Stimulated activated CD8-positive, alpha-beta memory T cell treated with anti-CD3 and anti-CD28 coated beads, Interleukin-12 subunit alpha, Interleukin-12 subunit beta, amount 100 ng/mL, for 24 hours (primary cell): Measurements from ENCODE around the gene METTL22.

Experiments used
- DNase-seq: peaks from one replicate; pipeline ENCODE4 v3.0.0-alpha.2; 2020; ENCODE audit errors: extremely low read depth

The METTL22 gene

DNA sequence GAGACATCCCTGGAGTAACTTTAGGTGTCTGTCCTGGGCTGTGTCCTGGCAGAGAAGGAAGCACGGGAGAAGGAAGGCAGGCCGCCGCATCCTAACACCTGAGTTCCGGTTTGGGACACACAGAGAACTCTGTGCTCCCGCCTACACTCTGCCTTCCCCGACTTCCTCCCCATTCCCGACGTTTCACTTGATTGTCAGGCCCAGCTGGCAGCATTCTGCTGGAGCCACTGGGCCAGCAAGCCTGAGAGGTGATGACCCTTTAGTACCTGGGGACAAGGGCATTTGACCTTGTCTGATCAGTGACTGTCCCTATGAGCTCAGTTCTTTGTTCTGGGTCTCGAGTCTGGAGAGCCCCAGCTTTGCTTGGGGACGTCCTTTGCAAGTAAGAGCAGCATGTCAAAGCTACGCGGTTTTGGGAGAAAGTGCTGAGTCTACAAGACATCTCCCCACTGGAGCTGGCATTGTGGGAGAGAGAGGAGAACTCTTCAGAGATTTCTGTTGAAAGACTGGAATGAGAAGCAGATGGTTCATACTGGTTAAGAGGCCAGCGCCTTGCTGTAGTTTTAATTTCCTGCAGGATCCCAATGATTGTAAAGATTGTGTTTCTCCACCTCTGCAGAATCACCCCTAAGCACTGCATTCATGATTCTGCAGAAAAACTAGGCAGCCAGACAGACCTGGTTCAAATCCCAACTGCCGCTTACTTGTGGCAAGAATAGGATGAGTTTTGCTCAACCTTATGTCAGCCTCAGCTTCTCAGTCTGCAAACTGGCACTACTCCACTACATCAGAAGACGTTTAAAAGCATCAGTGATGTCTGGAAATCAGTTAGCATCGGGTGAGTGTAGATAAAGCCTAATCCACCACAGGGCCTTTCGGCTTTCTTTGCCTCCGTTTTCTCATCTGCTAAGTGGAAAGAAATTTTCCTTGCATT is 73.6 kb downstream of the METTL22 start:
- DNase-seq: no peak

DNA sequence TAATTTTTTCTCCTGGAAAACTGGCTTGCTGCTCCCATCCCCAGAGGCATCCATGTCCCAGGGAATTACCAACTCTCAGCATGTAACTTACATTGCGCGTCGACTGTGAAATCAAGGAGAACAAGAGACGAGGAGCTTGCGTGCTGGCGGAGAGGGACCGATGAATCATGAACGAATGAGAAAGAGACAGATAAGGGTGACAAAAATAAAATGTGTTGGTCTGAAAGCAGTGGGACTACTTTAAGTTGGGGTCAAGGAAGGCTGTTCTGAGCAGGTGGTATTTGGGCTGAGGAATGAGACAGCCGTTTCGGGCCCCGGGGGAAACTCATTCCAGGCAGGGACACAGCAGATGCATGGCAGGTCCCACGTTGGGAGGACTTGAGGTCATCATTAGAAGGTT is 75.4 kb downstream of the METTL22 start:
- no peak for DNase-seq

DNA sequence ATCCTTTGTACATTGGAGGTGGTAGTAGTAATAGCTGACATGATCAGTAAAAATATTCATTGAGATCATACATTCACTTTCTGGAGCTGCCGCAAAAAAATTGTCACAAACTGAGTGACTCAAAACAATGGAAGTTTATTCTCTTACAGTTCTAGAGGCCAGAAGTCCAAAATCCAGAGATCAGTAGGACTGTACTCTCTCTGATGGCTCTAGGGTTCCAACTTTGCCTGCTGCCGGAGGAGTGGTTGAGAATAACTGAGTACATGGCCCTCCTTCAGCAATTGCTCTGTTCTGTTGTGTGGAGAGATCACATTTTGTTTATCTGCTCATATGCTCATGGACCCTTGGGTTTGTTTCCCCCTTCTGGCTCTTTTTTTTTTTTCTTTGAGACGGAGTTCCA is 76.5 kb downstream of the METTL22 start:
- no peak for DNase-seq
